MG63 (cell line): ENCODE results near the gene LRRC43. TPM values are rescaled to one million over a fixed set of nuclear protein-coding genes. Genes with fewer than 3 reads are reported as not detected.
A peak's percentile ranks its signal among the peaks of the same experiment; 100 is the strongest.
"Not testable (repeated sequence)": the region's sequence is repeated elsewhere in the genome, so short reads cannot be mapped to it uniquely, and the experiment has no call there.

Experiments used
- DNase-seq: peaks from one replicate; pipeline ENCODE4 v3.0.0-alpha.2; 2020
- H3K27me3 ChIP-seq: fragments of 250-450 bp; sonication (Bioruptor Pico); 2 replicates; pipeline ENCODE4 v1.5.1; 2020; ENCODE audit warnings: mild to moderate bottlenecking, moderate library complexity
- H3K36me3 ChIP-seq: fragments of 250-450 bp; sonication (Bioruptor Pico); 2 replicates; pipeline ENCODE4 v1.5.1; 2020; ENCODE audit warnings: mild to moderate bottlenecking, moderate library complexity
- H3K4me3 ChIP-seq: fragments of 250-450 bp; sonication (Bioruptor Pico); 2 replicates; pipeline ENCODE4 v1.5.1; 2020; ENCODE audit warnings: mild to moderate bottlenecking, moderate library complexity
- H3K9me3 ChIP-seq: fragments of 250-450 bp; sonication (Bioruptor Pico); 2 replicates; pipeline ENCODE4 v1.5.1; 2020; ENCODE audit warnings: mild to moderate bottlenecking, moderate library complexity
- total RNA-seq: library from RNA; depleted of rRNA; stranded (reverse); fragments of >200 nt; shearing (Covaris generic); gene quantifications from 2 replicates; pipeline ENCODE4 v1.2.3, GENCODE V29; 2014; ENCODE audit warnings: low replicate concordance

Gene LRRC43
- total RNA-seq, 1 experiment from 2014 or later, result not detected

DNA sequence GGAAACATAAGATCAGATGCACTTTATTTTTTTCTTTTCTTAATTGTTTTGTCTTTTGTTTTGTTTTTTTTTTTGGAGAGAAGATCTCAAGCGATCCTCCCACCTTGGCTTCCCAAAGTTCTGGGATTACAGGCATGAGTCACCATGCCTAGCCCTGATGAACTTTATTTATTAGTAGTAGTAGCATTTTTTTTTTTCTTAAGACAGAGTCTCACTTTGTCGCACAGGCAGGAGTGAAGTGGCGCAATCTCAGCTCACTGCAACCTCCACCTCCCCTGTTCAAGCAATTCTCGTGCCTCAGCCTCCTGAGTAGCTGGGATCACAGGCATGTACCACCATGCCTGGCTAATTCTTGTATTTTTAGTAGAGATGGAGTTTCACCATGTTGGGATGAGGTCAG, 6.5 kb upstream of the LRRC43 start:
- not testable (repeated sequence) for H3K27me3 ChIP-seq, H3K4me3 ChIP-seq, H3K36me3 ChIP-seq, H3K9me3 ChIP-seq
- DNase-seq, result peak; percentile 38

DNA sequence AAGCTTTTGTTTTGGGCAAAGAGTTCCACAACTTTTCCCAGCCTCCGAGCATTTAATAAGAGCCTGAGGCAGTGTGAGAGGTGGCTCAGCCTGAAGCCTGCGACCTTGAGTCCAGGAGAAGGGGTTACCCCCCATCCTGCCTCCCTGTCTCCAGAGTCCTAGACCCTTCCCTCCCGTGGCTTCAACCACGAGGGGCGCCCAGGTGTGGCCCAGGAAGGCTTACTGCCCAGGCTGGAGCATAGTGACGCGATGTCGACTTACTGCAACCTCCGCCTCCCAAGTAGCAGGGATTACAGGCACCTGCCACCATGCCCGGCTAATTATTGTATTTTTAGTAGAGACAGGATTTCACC, 641 bp downstream of the LRRC43 start:
- 0 out of 2 replicates have a peak, but pooled peaks cover 4% of the 10 kb centered on the region for H3K9me3 ChIP-seq
- H3K4me3 ChIP-seq, result no peak overlapping the region
- H3K36me3 ChIP-seq, result no peaks in the 10 kb centered on the region
- DNase-seq, result no peak
- no peaks in the 10 kb centered on the region for H3K27me3 ChIP-seq

DNA sequence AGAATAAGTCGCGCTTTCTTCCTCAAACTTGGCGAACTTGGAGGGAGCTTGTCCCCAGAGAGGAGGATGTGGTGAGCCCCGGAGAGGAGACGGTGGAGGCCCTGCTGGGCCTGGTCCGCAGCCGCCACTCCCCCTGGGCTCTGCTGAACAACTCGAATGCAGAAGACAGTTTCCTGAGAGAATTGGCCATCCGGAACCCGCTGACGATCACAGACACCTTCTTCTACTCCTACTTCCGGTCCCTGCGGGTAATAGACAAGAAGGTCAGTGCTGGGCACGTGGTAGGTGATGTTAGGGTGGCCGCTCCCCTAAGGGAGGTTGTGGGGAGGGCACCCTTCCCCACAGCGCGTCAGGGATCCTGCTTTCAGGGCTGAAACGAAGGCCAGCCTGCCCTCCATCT, 1.6 kb downstream of the LRRC43 start:
- Histone ChIP-seq H3K36me3 (no peaks in the 10 kb centered on the region), H3K9me3 (0 out of 2 replicates have a peak, but pooled peaks cover 4% of the 10 kb centered on the region), H3K27me3 (no peaks in the 10 kb centered on the region), H3K4me3 (no peak overlapping the region)
- no peak for DNase-seq

DNA sequence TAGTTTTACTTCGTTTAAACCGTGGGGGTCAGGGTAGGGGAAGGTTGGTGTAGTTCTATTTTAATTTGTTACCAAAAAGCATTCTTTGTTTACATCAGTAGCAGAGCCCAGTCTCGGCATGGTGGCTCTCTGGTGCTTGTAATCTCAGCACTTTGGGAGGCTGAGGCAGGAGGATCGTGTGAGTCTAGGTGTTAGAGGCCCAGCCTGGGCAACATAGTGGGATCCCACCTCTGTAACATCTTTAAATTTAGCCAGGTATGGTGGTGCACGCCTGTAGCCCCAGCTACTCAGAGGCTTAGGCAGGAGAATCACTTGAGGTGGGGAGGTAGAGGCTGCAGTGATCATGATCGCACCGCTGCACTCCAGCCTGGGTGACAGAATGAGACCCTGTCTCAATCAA, 2.2 kb downstream of the LRRC43 start:
- no peak for DNase-seq
- Histone ChIP-seq H3K36me3 (no peaks in the 10 kb centered on the region), H3K9me3 (0 out of 2 replicates have a peak, but pooled peaks cover 4% of the 10 kb centered on the region), H3K4me3 (no peak overlapping the region), H3K27me3 (no peaks in the 10 kb centered on the region)

DNA sequence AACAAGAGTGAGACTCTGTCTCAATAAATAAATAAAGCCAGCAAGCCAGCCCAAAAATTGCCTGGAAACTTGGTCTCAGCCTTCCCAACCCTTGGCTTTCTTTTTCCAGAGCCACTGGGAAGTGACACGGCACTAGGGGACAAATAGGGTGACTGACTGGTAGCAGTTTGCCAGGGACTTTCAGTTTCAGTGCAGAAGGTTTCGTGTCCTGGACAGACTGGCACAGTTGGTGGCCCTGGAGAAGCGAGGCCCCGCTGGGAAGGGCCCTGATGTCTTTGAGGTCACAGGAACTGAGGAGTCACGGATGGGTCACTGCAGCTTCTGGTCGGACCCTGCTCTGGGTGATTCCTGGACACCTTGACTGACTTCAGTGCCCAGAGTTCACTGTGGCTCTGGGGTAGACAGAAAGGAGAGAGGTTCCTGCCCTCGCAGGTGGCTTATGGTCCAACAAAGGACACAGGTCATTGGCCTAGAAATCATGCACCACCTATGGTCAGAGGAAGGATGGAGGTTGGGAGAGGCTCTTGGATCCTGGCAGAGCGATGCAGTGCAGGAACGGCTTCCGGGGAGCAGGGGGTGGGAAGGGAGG, 2.7 kb downstream of the LRRC43 start:
- no peak overlapping the region for H3K4me3 ChIP-seq
- no peak for DNase-seq
- no peaks in the 10 kb centered on the region for H3K36me3 ChIP-seq
- H3K9me3 ChIP-seq, result 0 out of 2 replicates have a peak, but pooled peaks cover 4% of the 10 kb centered on the region
- no peaks in the 10 kb centered on the region for H3K27me3 ChIP-seq

DNA sequence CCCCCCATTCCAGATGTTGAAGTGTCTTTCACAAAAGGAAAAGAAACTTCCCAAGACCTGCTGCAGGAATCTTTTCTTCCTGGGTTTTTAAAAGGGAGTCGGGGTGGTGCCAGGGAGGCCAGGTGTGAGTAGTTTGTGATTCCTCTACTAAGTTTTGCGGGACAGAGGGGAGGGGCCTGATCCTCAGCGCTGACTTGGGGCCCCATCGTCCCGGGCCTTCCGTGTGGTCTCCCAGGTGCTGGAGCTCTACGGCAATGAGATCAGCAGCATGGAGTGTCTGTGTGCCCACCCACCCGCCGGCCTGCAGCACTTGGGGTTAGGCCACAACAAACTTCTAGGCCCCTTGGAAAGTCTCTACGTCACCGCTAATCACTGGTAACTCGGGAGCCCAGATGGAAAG, 4.5 kb downstream of the LRRC43 start:
- DNase-seq, result no peak
- no peaks in the 10 kb centered on the region for H3K9me3 ChIP-seq
- no peak overlapping the region for H3K4me3 ChIP-seq
- H3K27me3 ChIP-seq, result no peaks in the 10 kb centered on the region
- H3K36me3 ChIP-seq, result no peaks in the 10 kb centered on the region

DNA sequence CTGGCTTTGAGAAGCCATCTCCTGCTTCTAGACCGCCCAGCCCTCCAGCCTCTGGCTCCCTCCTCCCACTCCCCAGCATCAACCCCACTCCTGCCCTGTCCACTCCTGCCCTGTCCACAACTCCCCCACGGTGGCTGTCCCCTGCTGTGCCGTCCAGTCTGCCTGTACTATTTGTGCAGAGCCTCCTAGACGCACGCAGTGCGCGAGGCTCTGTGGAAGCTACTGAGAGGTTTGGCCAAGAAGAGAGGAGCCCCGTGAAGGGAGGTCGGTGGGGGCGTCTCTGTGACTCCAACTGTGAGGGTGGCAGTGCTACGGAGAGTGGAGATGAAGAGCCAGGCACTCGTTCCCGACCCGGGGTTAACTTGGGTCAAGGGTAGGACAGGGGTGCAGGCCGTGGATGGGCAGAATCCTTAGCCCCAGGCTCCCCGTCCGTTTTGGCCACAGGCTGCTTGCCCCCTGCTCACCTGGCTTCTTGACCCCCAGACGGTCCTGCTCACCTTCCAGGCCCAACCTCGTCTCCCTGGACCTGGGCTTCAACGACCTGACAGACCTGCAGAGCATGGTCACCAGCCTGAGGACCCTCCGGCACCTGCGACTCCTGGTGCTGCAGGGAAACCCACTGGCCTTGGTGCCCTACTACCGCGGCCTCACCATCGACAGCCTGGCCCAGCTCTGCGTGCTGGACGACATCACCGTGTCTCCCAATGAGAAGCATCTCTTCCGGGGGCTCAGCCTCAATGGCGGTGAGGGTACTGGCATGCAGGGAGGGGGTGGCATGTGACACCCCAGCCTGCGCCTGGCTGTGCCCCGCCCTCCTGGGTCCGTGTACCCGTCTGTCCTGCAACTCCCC, 6.9 kb downstream of the LRRC43 start:
- no peak for DNase-seq

DNA sequence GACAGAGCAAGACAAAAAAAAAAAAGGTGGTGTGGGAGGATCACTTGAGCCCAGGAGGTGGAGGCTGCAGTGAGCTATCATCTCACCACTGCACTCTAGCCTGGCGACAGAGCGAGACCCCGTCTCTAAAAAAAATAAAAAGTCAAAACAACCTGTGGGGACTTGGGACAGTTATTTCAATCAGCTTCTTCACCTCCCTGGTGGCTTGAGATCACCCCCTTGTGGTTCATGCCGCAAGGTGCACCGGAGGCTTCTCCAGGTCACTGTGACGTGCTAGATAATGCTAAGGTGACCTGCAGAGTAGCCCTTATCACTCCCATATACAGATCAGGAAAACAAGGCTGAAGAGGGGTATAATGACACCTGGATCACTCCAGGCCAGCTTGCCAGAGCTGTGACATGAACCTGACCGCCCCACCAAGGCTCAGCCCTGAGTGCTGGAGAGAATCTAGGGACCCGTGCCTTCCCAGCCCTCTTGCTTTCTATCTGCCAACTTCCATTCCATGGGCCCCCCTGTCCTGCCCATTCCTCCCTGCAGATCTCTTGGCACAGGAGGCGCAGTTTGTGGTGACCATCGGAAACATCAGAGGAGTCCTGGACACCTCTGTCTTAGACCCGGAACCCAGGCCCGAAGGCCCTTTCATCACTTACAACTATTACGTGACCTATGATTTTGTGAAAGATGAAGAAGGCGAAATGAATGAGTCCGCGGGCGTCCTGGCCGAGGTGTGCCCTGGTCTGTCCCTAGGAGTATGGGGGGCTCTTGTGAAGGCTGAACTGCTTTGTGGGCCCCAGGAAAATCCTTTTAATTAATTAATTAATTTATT, 8.1 kb downstream of the LRRC43 start:
- no peaks in the 10 kb centered on the region for H3K27me3 ChIP-seq
- peaks cover 11% of the 10 kb centered on the region for H3K9me3 ChIP-seq
- H3K4me3 ChIP-seq, result no peak overlapping the region
- DNase-seq, result peak; percentile 43
- no peaks in the 10 kb centered on the region for H3K36me3 ChIP-seq

More for the DNA sequence above, 6.9 kb downstream of the LRRC43 start:
- H3K36me3 ChIP-seq, result no peaks in the 10 kb centered on the region
- no peak overlapping the region for H3K4me3 ChIP-seq
- peaks cover 2% of the 10 kb centered on the region; the same call in 1 of the 2 replicates for H3K9me3 ChIP-seq
- no peaks in the 10 kb centered on the region for H3K27me3 ChIP-seq

DNA sequence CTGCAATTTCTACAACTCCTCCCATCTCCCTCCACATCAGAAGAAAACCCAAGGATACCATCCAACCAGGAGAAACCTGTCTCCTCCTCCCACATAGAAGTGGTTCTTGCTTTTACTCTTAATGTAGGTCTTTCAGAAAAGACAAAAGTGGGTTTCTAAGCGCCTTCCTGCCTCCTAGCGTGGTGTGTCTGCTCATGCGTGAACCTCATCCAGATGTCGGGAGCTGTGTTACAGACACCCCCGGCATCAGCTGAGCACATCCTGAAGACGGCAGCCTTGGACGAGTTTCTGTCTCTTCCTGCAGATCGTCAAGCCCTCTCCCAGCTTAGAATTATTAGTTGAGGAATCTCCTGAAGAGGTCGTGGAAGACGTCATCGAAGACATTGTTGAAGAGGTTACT, 9.5 kb downstream of the LRRC43 start:
- no peak for DNase-seq
- peaks cover 11% of the 10 kb centered on the region for H3K9me3 ChIP-seq
- H3K4me3 ChIP-seq, result no peak overlapping the region

DNA sequence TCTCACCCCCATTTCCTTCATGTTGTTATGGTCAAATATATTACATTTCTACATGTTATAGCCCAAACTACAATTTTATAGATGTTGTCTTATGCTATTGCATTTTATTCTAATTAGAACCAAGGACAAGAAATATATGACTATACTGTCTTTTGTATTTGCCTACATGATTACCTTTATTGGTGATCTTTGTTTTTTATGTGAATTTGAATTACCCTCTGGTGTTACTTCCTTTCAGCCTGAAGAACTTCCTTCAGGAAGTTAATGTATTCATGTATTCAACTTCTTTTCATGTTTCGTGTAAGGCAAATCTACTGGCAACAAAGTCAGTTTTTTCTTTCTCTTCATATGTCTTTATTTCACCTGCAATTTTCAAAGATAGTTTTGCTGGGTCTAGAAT, 11.9 kb downstream of the LRRC43 start:
- DNase-seq, result no peak
- Histone ChIP-seq H3K36me3 (no peaks in the 10 kb centered on the region), H3K4me3 (no peak overlapping the region), H3K27me3 (no peaks in the 10 kb centered on the region), H3K9me3 (peaks cover 11% of the 10 kb centered on the region)

More for the DNA sequence above, 9.5 kb downstream of the LRRC43 start:
- Histone ChIP-seq H3K36me3 (no peaks in the 10 kb centered on the region), H3K27me3 (no peaks in the 10 kb centered on the region)

DNA sequence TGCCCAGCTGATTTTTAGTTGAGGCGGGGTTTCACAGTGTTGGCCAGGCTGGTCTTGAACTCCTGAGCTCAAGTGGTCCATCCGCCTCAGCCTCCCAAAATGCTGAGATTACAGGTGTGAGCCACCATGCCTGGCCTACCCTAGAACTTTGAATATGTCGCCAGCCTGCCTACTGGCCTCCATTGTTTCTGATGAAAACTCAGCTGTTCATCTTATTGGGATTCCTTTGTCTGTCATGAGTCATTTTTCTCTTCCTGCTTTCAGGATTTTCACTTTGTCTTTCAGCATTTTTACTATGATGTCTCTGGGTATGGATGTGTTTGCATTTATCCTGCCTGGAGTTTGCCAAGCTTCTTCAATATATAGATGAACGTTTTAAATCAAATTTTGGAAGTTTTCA, 12.5 kb downstream of the LRRC43 start:
- H3K27me3 ChIP-seq, result no peaks in the 10 kb centered on the region
- no peak for DNase-seq
- peaks cover 11% of the 10 kb centered on the region for H3K9me3 ChIP-seq
- H3K4me3 ChIP-seq, result no peak overlapping the region
- H3K36me3 ChIP-seq, result no peaks in the 10 kb centered on the region

DNA sequence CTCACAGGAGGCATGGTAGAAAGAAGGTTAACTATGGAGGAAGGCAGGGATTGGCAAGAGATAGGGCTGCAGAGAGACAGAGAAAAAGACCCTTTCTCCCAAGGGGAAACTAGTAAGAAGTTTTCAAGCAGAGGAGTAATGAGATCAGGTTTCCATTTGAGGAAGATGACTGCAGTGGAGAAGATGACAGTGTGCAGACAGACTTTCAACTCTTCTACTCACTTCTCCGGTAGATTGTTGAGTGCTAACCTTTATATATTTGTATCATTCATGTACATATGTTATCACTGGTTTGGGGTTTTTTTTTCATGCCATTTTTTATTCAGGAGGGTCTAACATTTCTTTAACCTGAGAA, 14.7 kb downstream of the LRRC43 start:
- Histone ChIP-seq H3K27me3 (no peaks in the 10 kb centered on the region), H3K36me3 (no peaks in the 10 kb centered on the region), H3K9me3 (peaks cover 11% of the 10 kb centered on the region), H3K4me3 (no peak overlapping the region)
- DNase-seq, result no peak

DNA sequence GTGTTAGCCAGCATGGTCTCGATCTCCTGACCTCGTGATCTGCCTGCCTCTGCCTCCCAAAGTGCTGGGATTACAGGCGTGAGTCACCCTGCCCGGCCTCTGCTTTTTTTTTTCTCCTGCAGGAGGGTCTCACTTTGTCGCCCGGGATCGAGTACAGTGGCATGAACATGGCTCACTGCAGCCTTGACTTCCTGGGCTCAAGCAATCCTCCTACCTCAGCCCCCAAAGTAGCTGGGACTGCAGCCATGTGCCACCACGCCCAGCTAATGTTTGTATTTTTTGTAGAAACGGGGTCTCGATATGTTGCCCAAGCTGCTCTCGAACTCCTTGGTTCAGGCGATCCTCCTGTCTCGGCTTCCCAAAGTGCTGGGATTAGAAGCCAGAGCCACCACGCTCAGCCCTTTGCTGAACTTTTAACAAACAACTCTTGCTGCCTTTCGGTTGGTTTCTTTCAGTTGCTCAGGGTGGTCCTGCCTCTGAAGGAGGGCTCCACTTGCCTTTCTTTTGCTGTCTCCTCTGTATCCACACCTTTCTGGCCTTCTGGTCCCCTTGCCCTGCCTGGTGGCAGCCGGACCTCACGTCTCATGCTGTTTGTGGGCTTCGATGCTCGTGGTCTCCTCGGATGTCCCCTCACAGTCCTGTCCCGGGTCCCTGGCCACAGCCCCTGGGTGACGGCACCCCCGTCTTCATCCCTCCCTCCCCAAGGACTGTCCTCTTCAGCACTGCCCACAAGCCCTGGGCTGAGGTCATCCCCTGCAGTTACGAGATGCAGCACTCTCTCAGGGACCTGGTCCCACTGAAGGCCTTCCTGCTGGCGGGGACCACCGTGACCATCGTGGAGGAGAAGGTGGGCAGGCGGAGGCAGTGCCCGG, 16.8 kb downstream of the LRRC43 start:
- H3K27me3 ChIP-seq, result no peaks in the 10 kb centered on the region
- no peak overlapping the region for H3K4me3 ChIP-seq
- no peak for DNase-seq
- peaks cover 10% of the 10 kb centered on the region for H3K9me3 ChIP-seq
- no peaks in the 10 kb centered on the region for H3K36me3 ChIP-seq

DNA sequence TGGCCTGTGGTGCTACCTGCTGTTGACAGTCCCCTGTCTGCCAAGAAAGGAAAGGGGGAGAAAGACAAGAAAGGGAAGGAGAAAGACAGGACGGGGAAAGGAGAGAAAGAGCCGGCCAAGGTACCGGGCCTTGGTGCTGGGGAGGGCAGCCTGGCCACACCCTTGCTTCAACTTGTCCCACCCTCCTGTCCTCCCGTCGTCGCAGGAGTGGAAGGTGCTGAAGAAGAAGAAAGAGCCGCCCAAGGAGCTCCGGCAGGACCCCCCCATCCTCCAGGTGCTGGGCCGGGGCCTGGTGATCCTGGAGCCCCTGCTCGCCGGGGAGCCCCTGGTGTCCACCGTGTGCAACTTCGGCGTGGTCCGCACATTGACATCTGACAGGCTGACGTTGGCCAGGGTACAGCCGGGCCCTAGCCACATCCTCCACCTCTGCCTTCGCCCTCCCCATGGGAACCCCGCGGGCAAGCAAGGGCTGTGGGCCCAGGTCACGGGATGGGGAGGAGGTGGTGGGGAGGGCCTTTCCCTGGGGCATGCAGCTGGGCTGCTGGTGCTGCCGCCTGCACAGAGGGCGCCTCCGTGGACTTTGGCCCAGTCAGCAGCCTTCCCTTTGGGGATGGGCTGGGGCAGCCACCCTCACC, 17.7 kb downstream of the LRRC43 start:
- Histone ChIP-seq H3K36me3 (no peaks in the 10 kb centered on the region), H3K27me3 (no peaks in the 10 kb centered on the region), H3K9me3 (peaks cover 3% of the 10 kb centered on the region), H3K4me3 (no peak overlapping the region)
- DNase-seq, result no peak

DNA sequence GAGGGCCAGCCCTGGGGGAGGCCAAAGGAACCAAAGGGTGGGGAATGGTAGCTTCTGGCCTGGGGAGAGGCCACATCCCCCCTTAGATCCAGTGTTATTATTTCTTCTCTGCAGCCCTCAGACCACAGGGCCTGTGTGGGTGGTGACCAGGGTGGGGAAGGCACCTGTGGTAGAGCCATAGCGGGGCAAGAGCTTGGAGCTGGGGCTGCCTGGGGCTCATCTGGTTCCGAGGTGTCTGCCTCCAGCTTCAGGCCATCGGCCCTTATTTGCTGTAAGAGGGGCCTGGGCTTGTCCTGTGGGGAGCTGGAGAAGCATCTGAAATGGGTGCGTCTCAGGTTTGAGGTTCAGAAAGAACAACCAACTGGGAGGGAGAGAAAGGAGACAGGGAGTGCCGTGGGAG, 18.5 kb downstream of the LRRC43 start:
- Histone ChIP-seq H3K27me3 (no peaks in the 10 kb centered on the region), H3K36me3 (no peaks in the 10 kb centered on the region), H3K4me3 (no peak overlapping the region), H3K9me3 (no peaks in the 10 kb centered on the region)
- no peak for DNase-seq

DNA sequence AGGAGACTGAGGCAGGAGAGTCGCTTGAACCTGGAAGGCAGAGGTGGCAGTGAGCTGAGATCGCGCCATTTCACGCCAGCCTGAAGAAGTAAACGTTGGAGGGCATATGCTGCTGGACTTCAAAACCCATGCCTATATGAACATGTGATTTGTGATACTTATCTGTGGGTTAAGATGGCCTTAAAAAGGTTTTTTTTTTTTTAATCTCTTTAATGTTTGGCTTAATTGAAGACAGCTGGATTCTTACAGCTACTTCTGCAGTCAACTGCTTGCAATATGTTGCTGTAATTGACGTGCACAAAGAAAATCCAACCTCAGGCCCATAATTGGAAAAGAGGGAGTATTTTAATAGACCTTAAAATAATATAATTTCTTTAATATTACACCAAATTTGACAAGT, 19.1 kb downstream of the LRRC43 start:
- no peak overlapping the region for H3K4me3 ChIP-seq
- H3K27me3 ChIP-seq, result no peaks in the 10 kb centered on the region
- H3K9me3 ChIP-seq, result no peaks in the 10 kb centered on the region
- no peak for DNase-seq
- H3K36me3 ChIP-seq, result no peaks in the 10 kb centered on the region
